Activated B cell treated with CpG ODN at 0.5 μM for 24 hours (primary cell): ENCODE data around the gene CPM. TPM values are rescaled to one million over a fixed set of nuclear protein-coding genes. Genes with fewer than 3 reads are reported as not detected.
A peak's percentile ranks its signal among the peaks of the same experiment; 100 is the strongest.

ENCODE experiments used
- ATAC-seq: fragments of 200-7000 bp; cut with Tn5 transposase; one replicate; pipeline ENCODE4 v1.10.0; 2021; ENCODE audit warnings: low read depth, mild to moderate bottlenecking, moderate library complexity
- CTCF ChIA-PET: fragments of 350-600 bp; sonication (Branson Sonifier 250); formaldehyde crosslinking; loops from one replicate; lab custom pipeline; 2021; ENCODE audit warnings: antibody characterized with exemption; lab: Charles Lee
- POLR2A ChIA-PET: fragments of 350-600 bp; sonication (Branson Sonifier 250); formaldehyde crosslinking; loops from one replicate; lab custom pipeline; 2021; ENCODE audit warnings: antibody characterized with exemption; lab: Charles Lee
- DNase-seq: peaks from one replicate; pipeline ENCODE4 v3.0.0; 2022
- H3K27ac Mint-ChIP-seq: one replicate; pipeline ENCODE4 v1.8.0; 2020; ENCODE audit warnings: mixed read lengths
- H3K27me3 Mint-ChIP-seq: one replicate; pipeline ENCODE4 v1.8.0; 2021; ENCODE audit warnings: mixed read lengths
- H3K36me3 Mint-ChIP-seq: one replicate; pipeline ENCODE4 v1.8.0; 2021; ENCODE audit warnings: low read depth, mixed read lengths
- H3K4me1 Mint-ChIP-seq: one replicate; pipeline ENCODE4 v1.8.0; 2021; ENCODE audit warnings: mixed read lengths
- H3K4me3 Mint-ChIP-seq: one replicate; pipeline ENCODE4 v1.8.0; 2020; ENCODE audit warnings: mild to moderate bottlenecking, mixed read lengths
- H3K9me3 Mint-ChIP-seq: one replicate; pipeline ENCODE4 v1.8.0; 2020; ENCODE audit warnings: mixed read lengths
- intact Hi-C: fragments of 100-400 bp; cut with micrococcal nuclease; formaldehyde crosslinking; loops from one replicate; pipeline ENCODE4 v1.15.1; 2024
- total RNA-seq: library from RNA; stranded (reverse); gene quantifications from 2 replicates; pipeline ENCODE4 v1.2.3, GENCODE V29; 2022
- TF ChIP-seq, protein P1 (sequence below): fragments of 200-600 bp; IDR thresholded peaks from one replicate; pipeline ENCODE4 v1.8.0; 2022; ENCODE audit warnings: antibody characterized with exemption, mild to moderate bottlenecking

The CPM gene
- total RNA-seq, 1 donor from 2014 or later: 10.1 TPM

DNA sequence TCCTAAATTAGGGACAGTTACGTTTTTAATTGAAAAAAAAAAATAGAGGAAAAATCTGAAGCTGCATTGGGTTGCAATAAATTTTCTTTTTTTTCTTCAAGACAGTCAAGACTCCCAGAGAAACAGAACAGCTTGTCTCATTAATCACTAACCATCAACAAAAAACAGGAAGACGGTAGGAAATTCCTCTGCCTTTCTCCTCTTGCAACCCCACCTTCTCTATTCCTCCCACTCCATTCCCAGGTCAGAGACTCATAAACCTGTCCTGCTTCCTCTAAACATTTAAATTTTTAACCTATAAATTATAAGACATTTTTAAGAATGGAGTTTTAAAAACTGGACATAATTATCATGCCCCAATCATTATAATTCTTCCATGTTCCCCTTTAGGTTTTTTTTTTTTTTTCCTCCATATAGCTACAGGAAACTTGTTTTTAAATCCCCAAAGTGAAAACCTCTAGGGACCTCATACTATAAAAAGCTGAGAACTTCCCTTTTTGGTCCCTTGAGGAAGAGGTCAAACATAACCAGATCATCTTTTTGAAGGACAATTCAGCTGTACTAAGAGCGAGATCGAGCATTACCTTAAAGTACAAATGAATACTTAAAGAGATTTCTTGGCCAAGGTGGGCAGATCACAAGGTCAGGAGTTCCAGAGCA lies 36.0 kb downstream of the CPM start:
- CTCF ChIA-PET: no interaction called here
- ATAC-seq (peak; percentile 90), DNase-seq (no peak)
- Mint-ChIP-seq H3K4me1 (peaks cover 40% of the 10 kb centered on the region), H3K36me3 (no peaks in the 10 kb centered on the region), H3K27me3 (no peaks in the 10 kb centered on the region), H3K9me3 (no peaks in the 10 kb centered on the region), H3K4me3 (peak overlapping the region; percentile 74), H3K27ac (peak overlapping the region; percentile 70)
- TF ChIP-seq, protein P1, sequence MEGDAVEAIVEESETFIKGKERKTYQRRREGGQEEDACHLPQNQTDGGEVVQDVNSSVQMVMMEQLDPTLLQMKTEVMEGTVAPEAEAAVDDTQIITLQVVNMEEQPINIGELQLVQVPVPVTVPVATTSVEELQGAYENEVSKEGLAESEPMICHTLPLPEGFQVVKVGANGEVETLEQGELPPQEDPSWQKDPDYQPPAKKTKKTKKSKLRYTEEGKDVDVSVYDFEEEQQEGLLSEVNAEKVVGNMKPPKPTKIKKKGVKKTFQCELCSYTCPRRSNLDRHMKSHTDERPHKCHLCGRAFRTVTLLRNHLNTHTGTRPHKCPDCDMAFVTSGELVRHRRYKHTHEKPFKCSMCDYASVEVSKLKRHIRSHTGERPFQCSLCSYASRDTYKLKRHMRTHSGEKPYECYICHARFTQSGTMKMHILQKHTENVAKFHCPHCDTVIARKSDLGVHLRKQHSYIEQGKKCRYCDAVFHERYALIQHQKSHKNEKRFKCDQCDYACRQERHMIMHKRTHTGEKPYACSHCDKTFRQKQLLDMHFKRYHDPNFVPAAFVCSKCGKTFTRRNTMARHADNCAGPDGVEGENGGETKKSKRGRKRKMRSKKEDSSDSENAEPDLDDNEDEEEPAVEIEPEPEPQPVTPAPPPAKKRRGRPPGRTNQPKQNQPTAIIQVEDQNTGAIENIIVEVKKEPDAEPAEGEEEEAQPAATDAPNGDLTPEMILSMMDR: no peak
- POLR2A ChIA-PET: interaction anchor here (0.5 to 1.9 kb wide), 6 partner anchors 17 to 113 kb away, joined by 3 to 11 read pairs (median 6); partner anchors contain the start of gene CPM
- intact Hi-C loops: loop anchor here (1.0 kb wide), 2 partner anchors 8 to 36 kb away; partner anchors contain the start of gene CPM

DNA sequence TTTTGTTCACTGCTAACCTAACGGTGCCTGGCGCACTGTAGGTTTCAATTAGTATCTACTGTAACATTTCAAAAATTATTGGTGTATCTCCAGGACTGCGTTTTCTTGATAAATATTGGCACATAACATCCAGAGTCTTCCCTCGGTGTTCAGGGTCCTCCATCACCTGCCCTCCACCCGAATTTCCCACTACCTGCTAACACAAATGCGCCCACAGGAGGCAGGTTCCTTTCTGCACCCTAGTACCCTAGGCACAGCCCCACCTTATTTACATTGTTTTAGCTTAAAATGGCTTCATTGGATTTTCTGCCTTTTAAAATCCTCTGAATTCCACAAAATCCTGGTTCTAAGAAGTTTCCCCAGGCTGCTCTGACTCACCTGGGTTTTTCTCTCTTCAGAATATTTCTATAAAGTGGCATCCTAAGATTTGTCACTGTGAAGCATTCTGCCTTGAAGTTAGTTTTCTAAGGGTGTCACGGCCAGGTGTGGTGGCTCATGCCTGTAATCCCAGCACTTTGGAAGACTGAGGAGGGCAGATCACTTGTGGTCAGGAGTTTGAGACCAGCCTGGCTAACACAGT lies 38.6 kb downstream of the CPM start:
- no peaks in the 10 kb centered on the region for H3K27me3 Mint-ChIP-seq

GRCh38 chr12:68893741-68894140 lies 39.2 kb downstream of the CPM start:
- POLR2A ChIA-PET: no interaction called here
- no peak overlapping the region for H3K4me3 Mint-ChIP-seq
- H3K36me3 Mint-ChIP-seq: no peaks in the 10 kb centered on the region
- ATAC-seq: no peak
- TF ChIP-seq, protein P1: no peak
- no peaks in the 10 kb centered on the region for H3K9me3 Mint-ChIP-seq
- intact Hi-C loops: no loop called here
- no peaks in the 10 kb centered on the region for H3K27me3 Mint-ChIP-seq
- peaks cover 48% of the 10 kb centered on the region for H3K4me1 Mint-ChIP-seq
- no peak for DNase-seq
- CTCF ChIA-PET: no interaction called here
- no peak overlapping the region for H3K27ac Mint-ChIP-seq

More for the DNA sequence above, 38.6 kb downstream of the CPM start:
- ChIA-PET CTCF (no interaction called here), POLR2A (no interaction called here)
- no peaks in the 10 kb centered on the region for H3K36me3 Mint-ChIP-seq
- intact Hi-C loops: no loop called here
- DNase-seq (no peak), ATAC-seq (no peak)
- no peaks in the 10 kb centered on the region for H3K9me3 Mint-ChIP-seq
- no peak overlapping the region for H3K27ac Mint-ChIP-seq
- TF ChIP-seq, protein P1: no peak
- H3K4me1 Mint-ChIP-seq: peaks cover 47% of the 10 kb centered on the region
- H3K4me3 Mint-ChIP-seq: no peak overlapping the region

DNA sequence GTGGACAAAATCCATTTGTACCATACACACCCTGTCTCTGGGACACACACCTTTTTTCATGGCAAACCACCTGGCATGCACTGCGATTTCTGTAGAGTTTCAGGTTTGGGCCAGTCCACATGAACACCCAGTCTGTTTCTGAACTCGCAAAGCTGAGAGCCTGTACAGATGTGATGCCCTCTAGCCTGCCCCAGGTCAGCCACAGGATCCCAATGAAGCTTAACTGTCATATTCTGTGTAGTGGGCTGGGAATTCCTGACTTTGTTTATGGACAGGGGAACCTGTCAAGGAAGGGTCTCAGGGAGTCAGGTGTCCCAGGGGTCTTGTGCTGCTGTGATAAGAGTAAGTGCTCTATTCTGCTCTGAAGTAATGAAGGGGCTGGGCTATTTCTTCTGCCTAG lies 39.8 kb downstream of the CPM start:
- no peak for ATAC-seq

DNA sequence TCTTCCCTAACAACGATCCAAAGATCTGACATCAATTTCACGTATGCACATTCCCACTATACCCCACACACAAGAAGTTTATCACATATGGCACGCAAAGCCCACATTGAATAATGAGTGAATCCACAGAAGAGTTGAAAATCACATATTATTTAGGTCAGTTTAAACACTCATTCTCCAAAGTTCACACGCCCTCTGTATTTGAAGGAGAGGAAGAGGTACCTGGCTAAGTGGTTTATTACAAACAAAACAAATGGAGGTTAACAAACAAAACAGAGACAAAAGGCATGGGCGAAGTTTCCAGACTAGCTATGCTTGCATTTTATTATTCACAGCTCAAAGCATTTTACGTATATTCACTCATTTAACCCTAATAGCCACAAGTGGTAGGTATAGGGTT lies 41.8 kb downstream of the CPM start:
- Mint-ChIP-seq H3K27ac (no peak overlapping the region), H3K36me3 (no peaks in the 10 kb centered on the region), H3K9me3 (no peaks in the 10 kb centered on the region), H3K4me1 (peaks cover 32% of the 10 kb centered on the region), H3K4me3 (no peak overlapping the region), H3K27me3 (no peaks in the 10 kb centered on the region)
- no peak for ATAC-seq
- ChIA-PET POLR2A (interaction anchor here (0.7 kb wide), 1 partner anchor 9 kb away, joined by 3 read pairs; no protein-coding TSS in a partner anchor), CTCF (no interaction called here)
- intact Hi-C loops: no loop called here
- no peak for DNase-seq
- TF ChIP-seq, protein P1: no peak

More for the DNA sequence above, 39.8 kb downstream of the CPM start:
- Mint-ChIP-seq H3K9me3 (no peaks in the 10 kb centered on the region), H3K36me3 (no peaks in the 10 kb centered on the region), H3K4me3 (no peak overlapping the region), H3K4me1 (peaks cover 50% of the 10 kb centered on the region), H3K27ac (no peak overlapping the region), H3K27me3 (no peaks in the 10 kb centered on the region)
- DNase-seq: no peak
- POLR2A ChIA-PET: no interaction called here
- CTCF ChIA-PET: no interaction called here
- intact Hi-C loops: no loop called here
- TF ChIP-seq, protein P1: no peak
